H1 (cell line): ENCODE measurements around the gene MEIS2. TPM values are rescaled to one million over a fixed set of nuclear protein-coding genes. Genes with fewer than 3 reads are reported as not detected.

Source experiments
- CTCF ChIA-PET: fragments of 300-600 bp; sonication (Branson Sonifier 250); formaldehyde crosslinking; loops from one replicate; lab custom pipeline; 2021; ENCODE audit not compliant: partially characterized antibody; lab: Charles Lee
- POLR2A ChIA-PET: fragments of 300-600 bp; sonication (Branson Sonifier 250); formaldehyde crosslinking; loops from one replicate; lab custom pipeline; 2021; ENCODE audit warnings: inconsistent platforms; ENCODE audit not compliant: partially characterized antibody; lab: Charles Lee
- DNase-seq, 2 experiments: peaks; one replicate each; pipeline versions ENCODE4 v3.0.0 to v3.0.0-alpha.2; 2010 to 2022; ENCODE audit warnings: low spot score in 2 of 2, low read depth in 1 of 2, mixed read lengths in 1 of 2
- FAIRE-seq: peaks from 2 replicates; lab custom pipeline; 2011; peaks lifted over from hg19 to GRCh38; lab: Jason Lieb, UNC
- H2AFZ ChIP-seq: 2 replicates; pipeline ENCODE4 v1.8.1; 2012; ENCODE audit warnings: low read length, inconsistent platforms
- H2AK5ac ChIP-seq: 2 replicates; pipeline ENCODE4 v1.6.1; 2013; ENCODE audit warnings: low read depth, low read length
- H2BK120ac ChIP-seq: replicated peaks from 2 replicates; pipeline ENCODE3; 2013; ENCODE audit warnings: low read depth, low read length, inconsistent platforms
- H2BK12ac ChIP-seq: 2 replicates; pipeline ENCODE4 v1.6.1; 2013; ENCODE audit warnings: low read depth, low read length
- H2BK15ac ChIP-seq: 2 replicates; pipeline ENCODE4 v1.6.1; 2013; ENCODE audit warnings: low read length
- H2BK20ac ChIP-seq: 2 replicates; pipeline ENCODE4 v1.6.1; 2013; ENCODE audit warnings: low read length
- H2BK5ac ChIP-seq: 2 replicates; pipeline ENCODE4 v1.6.1; 2013; ENCODE audit warnings: low read depth, low read length
- H3K14ac ChIP-seq: 2 replicates; pipeline ENCODE4 v1.6.1; 2013; ENCODE audit warnings: inconsistent platforms; ENCODE audit not compliant: insufficient read length
- H3K18ac ChIP-seq: 2 replicates; pipeline ENCODE4 v1.6.1; 2013; ENCODE audit warnings: low read length; ENCODE audit errors: extremely low read depth
- H3K23ac ChIP-seq: 2 replicates; pipeline ENCODE4 v1.6.1; 2013; ENCODE audit warnings: inconsistent platforms; ENCODE audit not compliant: insufficient read length
- H3K23me2 ChIP-seq: 2 replicates; pipeline ENCODE4 v1.6.1; 2013; ENCODE audit warnings: low read depth, low read length
- H3K27ac ChIP-seq: 2 replicates; pipeline ENCODE4 v1.6.1; 2011; ENCODE audit warnings: low read depth, low read length, inconsistent platforms
- H3K27me3 ChIP-seq, 4 experiments: replicated peaks in 1 of 4; 1 replicate in 1 of 4; 2 replicates in 3 of 4; pipeline versions ENCODE4 v1.6.1 to v1.8.1; 2011 to 2013; ENCODE audit warnings: low read length in 3 of 4, mild to moderate bottlenecking in 3 of 4, inconsistent platforms in 2 of 4, mixed read lengths in 2 of 4, moderate library complexity in 1 of 4; ENCODE audit not compliant: control insufficient read depth in 3 of 4, insufficient read depth in 3 of 4; ENCODE audit errors: extremely low read depth in 1 of 4
- H3K36me3 ChIP-seq, 4 experiments: 2 replicates each; pipeline versions ENCODE4 v1.6.1 to v1.8.1; 2011 to 2013; ENCODE audit warnings: mild to moderate bottlenecking in 4 of 4, low read length in 3 of 4, moderate library complexity in 2 of 4, control low read depth in 1 of 4, inconsistent platforms in 1 of 4; ENCODE audit not compliant: insufficient read depth in 4 of 4, control insufficient read depth in 2 of 4
- H3K4ac ChIP-seq: replicated peaks from 2 replicates; pipeline ENCODE3; 2013; ENCODE audit warnings: low read length, low read depth, mixed read lengths, inconsistent platforms; ENCODE audit not compliant: insufficient read length
- H3K4me1 ChIP-seq, 4 experiments: replicated peaks in 1 of 4; 1 replicate in 1 of 4; 2 replicates in 3 of 4; pipeline versions ENCODE4 v1.6.1 to v1.8.1; 2011 to 2013; ENCODE audit warnings: low read length in 3 of 4, inconsistent platforms in 2 of 4, mixed read lengths in 1 of 4; ENCODE audit not compliant: insufficient read depth in 4 of 4, control insufficient read depth in 3 of 4
- H3K4me2 ChIP-seq, 2 experiments: 2 replicates each; pipeline versions ENCODE4 v1.6.1 to v1.8.1; 2011 to 2013; ENCODE audit warnings: low read depth in 2 of 2, low read length in 2 of 2, control low read depth in 1 of 2, inconsistent platforms in 1 of 2, mild to moderate bottlenecking in 1 of 2; ENCODE audit not compliant: insufficient read depth in 1 of 2
- H3K4me3 ChIP-seq, 4 experiments: fragments of 200-600, 300-600 bp in 1 of 4; sonication (generic), shearing (Covaris generic), sonication (Bioruptor Twin) in 1 of 4; 2 replicates each; pipeline versions ENCODE4 v1.5.1 to v1.8.1; 2011 to 2016; ENCODE audit warnings: low read length in 4 of 4, low read depth in 3 of 4, control low read depth in 2 of 4, inconsistent platforms in 2 of 4, mild to moderate bottlenecking in 2 of 4, mixed read lengths in 1 of 4, moderate library complexity in 1 of 4; ENCODE audit not compliant: insufficient read depth in 2 of 4; ENCODE audit errors: extremely low read depth in 1 of 4
- H3K56ac ChIP-seq: replicated peaks from 2 replicates; pipeline ENCODE3; 2013; ENCODE audit warnings: low read depth, mild to moderate bottlenecking, mixed read lengths, low read length, inconsistent platforms; ENCODE audit not compliant: insufficient read length
- H3K79me1 ChIP-seq: 2 replicates; pipeline ENCODE4 v1.6.1; 2013; ENCODE audit warnings: low read depth, low read length, control low read depth
- H3K79me2 ChIP-seq, 2 experiments: 2 replicates each; pipeline versions ENCODE4 v1.6.1 to v1.8.1; 2012 to 2013; ENCODE audit warnings: low read length in 2 of 2, mild to moderate bottlenecking in 2 of 2, inconsistent platforms in 1 of 2; ENCODE audit not compliant: insufficient read depth in 2 of 2, control insufficient read depth in 1 of 2
- H3K9ac ChIP-seq, 4 experiments: replicated peaks in 1 of 4; 1 replicate in 1 of 4; 2 replicates in 3 of 4; pipeline versions ENCODE4 v1.6.1 to v1.8.1; 2011 to 2013; ENCODE audit warnings: low read depth in 3 of 4, low read length in 3 of 4, control low read depth in 2 of 4, mild to moderate bottlenecking in 2 of 4, moderate library complexity in 2 of 4, inconsistent platforms in 1 of 4; ENCODE audit errors: extremely low read depth in 1 of 4
- H3K9me3 ChIP-seq, 2 experiments: 2 replicates each; pipeline versions ENCODE4 v1.6.1 to v1.8.1; 2012 to 2013; ENCODE audit warnings: mild to moderate bottlenecking in 2 of 2, moderate library complexity in 2 of 2, control low read depth in 1 of 2, inconsistent platforms in 1 of 2, low read depth in 1 of 2, low read length in 1 of 2, mixed read lengths in 1 of 2; ENCODE audit not compliant: insufficient read depth in 2 of 2
- H4K20me1 ChIP-seq, 2 experiments: replicated peaks in 1 of 2; 2 replicates each; pipeline versions ENCODE3 to v1.8.1; 2011 to 2013; ENCODE audit warnings: inconsistent platforms in 2 of 2, low read length in 2 of 2, mild to moderate bottlenecking in 1 of 2; ENCODE audit not compliant: insufficient read depth in 2 of 2, control insufficient read depth in 1 of 2
- H4K5ac ChIP-seq: 2 replicates; pipeline ENCODE4 v1.6.1; 2013; ENCODE audit warnings: low read length, low read depth, mixed read lengths, inconsistent platforms; ENCODE audit not compliant: insufficient read length
- H4K8ac ChIP-seq: 2 replicates; pipeline ENCODE4 v1.8.0; 2013; ENCODE audit warnings: mild to moderate bottlenecking, moderate library complexity, low read length, inconsistent platforms; ENCODE audit not compliant: insufficient read depth; ENCODE audit errors: extremely low read depth
- H4K91ac ChIP-seq: replicated peaks from 2 replicates; pipeline ENCODE3; 2013; ENCODE audit warnings: low read length, mixed read lengths, inconsistent platforms; ENCODE audit not compliant: insufficient read length
- CTCF ChIP-seq, 3 experiments: IDR thresholded peaks; 1 replicate in 2 of 3; 2 replicates in 1 of 3; pipeline versions ENCODE4 v1.5.1 to v1.6.1; 2011; ENCODE audit warnings: low read length in 3 of 3, mild to moderate bottlenecking in 3 of 3, inconsistent platforms in 2 of 3, low read depth in 1 of 3, moderate library complexity in 1 of 3; ENCODE audit not compliant: insufficient read depth in 1 of 3; ENCODE audit errors: control extremely low read depth in 1 of 3
- RAD21 ChIP-seq, 2 experiments: IDR thresholded peaks in 1 of 2; conservative IDR thresholded peaks in 1 of 2; 2 replicates each; pipeline ENCODE4 v1.6.1; 2011; ENCODE audit warnings: low read depth in 2 of 2, low read length in 2 of 2, improper control_type of control experiment in 1 of 2, inconsistent platforms in 1 of 2, mild to moderate bottlenecking in 1 of 2, moderate library complexity in 1 of 2
- SRF ChIP-seq: IDR thresholded peaks from 2 replicates; pipeline ENCODE4 v1.6.1; 2011; ENCODE audit warnings: mild to moderate bottlenecking, low read depth, low read length, moderate library complexity
- WGBS, 2 experiments: shearing (Covaris generic) in 1 of 2; methylation state at CpG; one replicate each; pipeline versions ENCODE4 v1.1.6 to v1.1.7; 2013 to 2015; ENCODE audit warnings: low lambda C conversion rate in 2 of 2, mixed read lengths in 2 of 2, inconsistent platforms in 1 of 2, low coverage in 1 of 2, missing lambda C conversion rate in 1 of 2; ENCODE audit not compliant: insufficient replicate concordance in 2 of 2, insufficient coverage in 1 of 2, insufficient read length in 1 of 2; ENCODE audit errors: extremely low coverage in 1 of 2, missing lambda C conversion rate in 1 of 2; 5-methylcytosine and 5-hydroxymethylcytosine counted together
- polyA plus RNA-seq, 7 experiments: library from polyadenylated mRNA; depleted of rRNA in 3 of 7; stranded (reverse) in 5 of 7; unstranded in 2 of 7; fragments of >200 nt in 5 of 7; fragments of 200-250 nt in 2 of 7; gene quantifications; 1 replicate in 5 of 7; 2 replicates in 1 of 7; 4 replicates in 1 of 7; pipeline versions ENCODE4 v1.2.1 to v1.2.3, GENCODE V29; 2011 to 2013; ENCODE audit warnings: missing spikeins in 2 of 7, mixed read lengths in 2 of 7
- total RNA-seq: library from RNA; stranded (reverse); fragmentation: NEBNext Ultra II Directional; extraction: Animal tissue kit (Norgen Biotek cat#: 25700); gene quantifications from 2 replicates; pipeline ENCODE4 v1.2.1, GENCODE V29; 2021

Gene MEIS2
- total and polyA plus RNA-seq, 2 of the 8 experiments (the other 6 are each of a cell fraction or from before 2014, with no cell fraction given): 0.22 to 1.2 TPM

DNA sequence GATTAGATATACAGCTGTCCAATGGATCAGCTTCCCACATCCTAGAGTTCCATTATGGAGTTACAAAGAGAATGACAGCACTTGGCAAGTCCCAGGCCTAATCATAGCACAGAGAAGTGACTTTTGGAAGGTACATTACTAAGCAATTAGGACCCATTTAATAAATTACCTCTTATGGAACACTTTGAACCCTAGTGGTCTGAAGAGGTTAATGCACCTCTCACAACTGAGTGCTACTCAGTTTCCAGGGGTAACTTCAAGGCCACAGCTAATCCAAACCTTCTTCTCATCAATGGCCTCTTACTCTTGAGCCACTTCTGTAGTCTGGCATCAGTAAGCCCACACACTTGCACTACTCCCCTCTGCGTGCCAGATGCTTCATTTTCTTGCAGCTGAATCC, 34.9 kb upstream of the MEIS2 start:
- Histone ChIP-seq H3K79me1 (no peaks in the 10 kb centered on the region), H3K18ac (no peak overlapping the region), H2BK20ac (no peak overlapping the region), H3K9ac (no peak overlapping the region), H4K5ac (no peak overlapping the region), H4K91ac (no peak overlapping the region), H3K79me2 (no peaks in the 10 kb centered on the region), H2BK15ac (no peak overlapping the region), H2BK5ac (no peak overlapping the region), H4K8ac (no peak overlapping the region), H3K9me3 (no peaks in the 10 kb centered on the region), H4K20me1 (no peaks in the 10 kb centered on the region), H3K14ac (no peak overlapping the region), H3K27me3 (no peaks in the 10 kb centered on the region), H3K23ac (no peak overlapping the region), H3K36me3 (no peaks in the 10 kb centered on the region), H3K4me1 (peaks cover 0 to 2% (median 0%) of the 10 kb centered on the region in 4 experiments; a peak in 2 of 7 replicates), H3K4me3 (no peak overlapping the region), H2AK5ac (no peak overlapping the region), H2AFZ (no peak overlapping the region), H3K23me2 (no peaks in the 10 kb centered on the region), H3K56ac (no peak overlapping the region), H3K4me2 (no peak overlapping the region), H3K4ac (no peak overlapping the region), H3K27ac (no peak overlapping the region), H2BK120ac (no peak overlapping the region), H2BK12ac (no peak overlapping the region)
- ChIA-PET CTCF (interaction anchor here (0.7 to 2.9 kb wide), 24 partner anchors 8 to 857 kb away, joined by 3 to 18 read pairs (median 4); no protein-coding TSS in a partner anchor), POLR2A (no interaction called here)
- TF ChIP-seq RAD21 (IDR thresholded peaks at IDR 0.05 in 1 of 2, conservative IDR thresholded peaks at IDR 0.05 in 1 of 2; ENCODE audit: low read depth in 2 of 2, low read length in 2 of 2) (peak in 1 of 2 experiments; percentile 24; a peak in 2 of 4 replicates), CTCF (IDR thresholded peaks at IDR 0.05; ENCODE audit: control extremely low read depth in 1 of 3, insufficient read depth in 1 of 3, low read depth in 1 of 3, low read length in 3 of 3) (peak in 2 of 3 experiments; percentile 36 to 60; a peak in 2 of 4 replicates), SRF (no peak)
- peak; percentile 58 for FAIRE-seq
- 61% methylated on average over 1 of the region's 1 CpG; no CpG with 5 or more reads in 1 of the 2 experiments for WGBS, 2 experiments
- DNase-seq: no peak
